Subcutaneous adipose tissue (tissue), 4 donors: Measurements from ENCODE around the gene G6PC3. TPM values are rescaled to one million over a fixed set of nuclear protein-coding genes. Genes with fewer than 3 reads are reported as not detected.

Experiments used
- CTCF ChIP-seq: fragments of 450-650 bp; IDR thresholded peaks from one replicate; pipeline ENCODE4 v1.5.1; 2016; ENCODE audit warnings: low read depth, mild to moderate bottlenecking, control low read depth, antibody characterized with exemption, moderate library complexity
- total RNA-seq, 4 donors: library from RNA; depleted of rRNA; stranded (reverse); fragments of >200 nt; gene quantifications; one replicate each; pipeline ENCODE4 v1.1.0, GENCODE V29; 2016

Gene G6PC3
- total RNA-seq, 4 donors from 2014 or later, result 30.6 to 39.9 (median 35.7) TPM

GRCh38 chr17:44049294-44050060, 21.1 kb upstream of the G6PC3 start:
- no peak for TF ChIP-seq CTCF

- TF ChIP-seq CTCF, result no peak
Measured at GRCh38 chr17:44053125-44053872, 17.2 kb upstream of the G6PC3 start.

DNA sequence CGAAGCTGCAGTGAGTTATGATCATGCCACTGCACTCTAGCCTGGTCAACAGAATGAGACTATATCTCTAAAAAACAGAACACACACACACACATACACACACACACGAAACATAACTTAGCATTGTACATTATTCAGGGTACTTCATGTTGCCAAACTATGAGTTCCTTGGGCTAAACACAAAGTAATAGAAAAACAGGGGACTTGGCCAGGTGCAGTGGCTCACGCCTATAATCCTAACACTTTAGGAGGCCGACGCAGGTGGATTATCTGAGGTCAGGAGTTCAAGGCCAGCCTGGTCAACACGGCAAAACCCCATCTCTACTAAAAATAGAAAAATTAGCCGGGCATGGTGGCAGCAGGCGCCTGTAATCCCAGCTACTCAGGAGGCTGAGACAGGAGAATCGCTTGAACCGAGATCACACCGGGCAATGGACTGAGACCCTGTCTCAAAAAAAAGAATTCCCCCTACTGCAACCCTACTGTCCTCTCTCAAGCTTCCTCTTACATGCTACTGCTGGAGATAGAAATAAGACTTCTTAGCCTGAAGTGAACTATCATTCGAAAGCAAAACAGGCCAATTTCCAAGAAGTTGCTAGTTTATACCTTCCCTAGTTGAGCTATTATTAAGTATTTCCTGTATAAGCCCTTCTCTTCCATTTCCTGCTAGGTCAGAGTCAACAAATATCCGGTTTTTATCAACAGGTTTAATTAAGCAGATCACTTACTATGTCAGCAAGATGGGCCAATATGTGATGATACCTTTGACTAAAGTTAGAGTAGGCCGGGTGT, 11.2 kb upstream of the G6PC3 start:
- no peak for TF ChIP-seq CTCF

GRCh38 chr17:44061446-44061845, 9.1 kb upstream of the G6PC3 start:
- no peak for TF ChIP-seq CTCF

- TF ChIP-seq CTCF, result no peak
Measured at GRCh38 chr17:44062871-44063270, 7.7 kb upstream of the G6PC3 start.

GRCh38 chr17:44063704-44064639, 6.6 kb upstream of the G6PC3 start:
- no peak for TF ChIP-seq CTCF
